Naive B cell (primary cell): ENCODE measurements around the gene TPH2. TPM values are rescaled to one million over a fixed set of nuclear protein-coding genes. Genes with fewer than 3 reads are reported as not detected.

Source experiments
- ATAC-seq, 2 donors: fragments of 150-1000 bp; cut with Tn5 transposase; 2 replicates each; pipeline ENCODE4 v1.10.0; 2021; ENCODE audit warnings: low read depth in 2 of 2, mild to moderate bottlenecking in 2 of 2, moderate library complexity in 2 of 2
- DNase-seq: peaks from one replicate; pipeline ENCODE4 v3.0.0; 2022
- H3K27ac Mint-ChIP-seq, 6 donors: one replicate each; pipeline ENCODE4 v1.8.0; 2020 to 2022; ENCODE audit warnings: mild to moderate bottlenecking in 6 of 6, mixed read lengths in 6 of 6, moderate library complexity in 5 of 6, inconsistent platforms in 2 of 6
- H3K27me3 Mint-ChIP-seq, 3 donors: one replicate each; pipeline ENCODE4 v1.8.0; 2021 to 2022; ENCODE audit warnings: mixed read lengths in 3 of 3, mild to moderate bottlenecking in 1 of 3
- H3K36me3 Mint-ChIP-seq, 2 donors: one replicate each; pipeline ENCODE4 v1.8.0; 2020 to 2022; ENCODE audit warnings: mixed read lengths in 2 of 2, inconsistent platforms in 1 of 2, mild to moderate bottlenecking in 1 of 2
- H3K4me1 Mint-ChIP-seq, 3 donors: one replicate each; pipeline ENCODE4 v1.8.0; 2020 to 2022; ENCODE audit warnings: mixed read lengths in 3 of 3, inconsistent platforms in 1 of 3, mild to moderate bottlenecking in 1 of 3, moderate library complexity in 1 of 3
- H3K4me3 Mint-ChIP-seq, 8 donors: one replicate each; pipeline ENCODE4 v1.8.0; 2020 to 2022; ENCODE audit warnings: mild to moderate bottlenecking in 8 of 8, mixed read lengths in 8 of 8, moderate library complexity in 8 of 8, inconsistent platforms in 2 of 8
- H3K9me3 Mint-ChIP-seq, 7 donors: one replicate each; pipeline ENCODE4 v1.8.0; 2020 to 2022; ENCODE audit warnings: mixed read lengths in 7 of 7, mild to moderate bottlenecking in 5 of 7, inconsistent platforms in 2 of 7, moderate library complexity in 1 of 7
- polyA plus RNA-seq, 6 donors: library from polyadenylated mRNA; unstranded; fragments of 300-500 nt; fragmentation: Illumina TruSeq; gene quantifications; one replicate each; pipeline ENCODE4 v1.2.3, GENCODE V29; 2021; ENCODE audit warnings: low read depth in 6 of 6

Gene TPH2
- polyA plus RNA-seq = not detected

- Mint-ChIP-seq H3K9me3 (peaks cover 0 to 9% (median 0%) of the 10 kb centered on the region in 7 donors), H3K4me3 (no peak within 1 kb of the TSS), H3K27ac (peak within 1 kb of the TSS in 2 of 6 donors; percentile 28 to 63), H3K36me3 (no peaks in the 10 kb centered on the region), H3K27me3 (peaks cover 62 to 74% (median 66%) of the 10 kb centered on the region in 3 donors), H3K4me1 (peaks cover 0 to 8% (median 6%) of the 10 kb centered on the region in 3 donors)
- ATAC-seq = peak; percentile 34 to 56
- DNase-seq = peak; percentile 24
Observed at GRCh38 chr12:71938728-71939385, at the start of gene TPH2. TSS of gene TPH2 (plus strand) at chr12:71938845. CDS start at chr12:71938987, 142 bp downstream.

GRCh38 chr12:71890475-71890874, 48.2 kb upstream of the TPH2 start:
- Mint-ChIP-seq H3K27ac (no peak overlapping the region), H3K36me3 (peaks cover 35 to 37% of the 10 kb centered on the region in 2 donors), H3K4me3 (peak overlapping the region in 1 of 8 donors; percentile 35)

GRCh38 chr12:71892059-71892458, 46.6 kb upstream of the TPH2 start:
- Mint-ChIP-seq H3K4me3 (no peak overlapping the region), H3K36me3 (peaks cover 25 to 28% of the 10 kb centered on the region in 2 donors), H3K27me3 (no peaks in the 10 kb centered on the region), H3K27ac (peak overlapping the region in 1 of 6 donors; percentile 49), H3K4me1 (peaks cover 5 to 7% (median 6%) of the 10 kb centered on the region in 3 donors), H3K9me3 (peaks cover 0 to 14% (median 2%) of the 10 kb centered on the region in 7 donors)
- no peak for DNase-seq
- no peak for ATAC-seq

More at GRCh38 chr12:71890475-71890874, 48.2 kb upstream of the TPH2 start:
- Mint-ChIP-seq H3K9me3 (peaks cover 0 to 14% (median 2%) of the 10 kb centered on the region in 7 donors), H3K4me1 (peaks cover 5 to 14% (median 6%) of the 10 kb centered on the region in 3 donors), H3K27me3 (no peaks in the 10 kb centered on the region)
- no peak for DNase-seq
- no peak for ATAC-seq

GRCh38 chr12:71896205-71896882, 42.3 kb upstream of the TPH2 start:
- Mint-ChIP-seq H3K4me1 (no peaks in the 10 kb centered on the region), H3K9me3 (no peaks in the 10 kb centered on the region), H3K27me3 (no peaks in the 10 kb centered on the region), H3K36me3 (peaks cover 15 to 24% of the 10 kb centered on the region in 2 donors), H3K27ac (no peak overlapping the region), H3K4me3 (no peak overlapping the region)
- no peak for ATAC-seq
- no peak for DNase-seq

- no peak overlapping the region for H3K27ac Mint-ChIP-seq
- no peaks in the 10 kb centered on the region for H3K9me3 Mint-ChIP-seq
- H3K36me3 Mint-ChIP-seq = peaks cover 35 to 39% of the 10 kb centered on the region in 2 donors
- H3K4me3 Mint-ChIP-seq = no peak overlapping the region
- ATAC-seq = no peak
- no peak for DNase-seq
- no peaks in the 10 kb centered on the region for H3K27me3 Mint-ChIP-seq
- peaks cover 0 to 7% (median 0%) of the 10 kb centered on the region in 3 donors for H3K4me1 Mint-ChIP-seq
Observed at GRCh38 chr12:71900091-71900490, 38.6 kb upstream of the TPH2 start.

- Mint-ChIP-seq H3K27ac (peak overlapping the region in 1 of 6 donors; percentile 4), H3K27me3 (no peaks in the 10 kb centered on the region), H3K4me3 (no peak overlapping the region), H3K4me1 (peaks cover 0 to 7% (median 0%) of the 10 kb centered on the region in 3 donors), H3K9me3 (peaks cover 0 to 6% (median 0%) of the 10 kb centered on the region in 7 donors), H3K36me3 (peaks cover 52 to 57% of the 10 kb centered on the region in 2 donors)
- DNase-seq = no peak
- no peak for ATAC-seq
Observed at GRCh38 chr12:71904629-71905028, 34.0 kb upstream of the TPH2 start.

- peaks cover 0 to 9% (median 0%) of the 10 kb centered on the region in 7 donors for H3K9me3 Mint-ChIP-seq
- DNase-seq = no peak
- ATAC-seq = no peak
- H3K27me3 Mint-ChIP-seq = peaks cover 37 to 47% (median 45%) of the 10 kb centered on the region in 3 donors
- no peak overlapping the region for H3K4me3 Mint-ChIP-seq
- no peaks in the 10 kb centered on the region for H3K36me3 Mint-ChIP-seq
- H3K4me1 Mint-ChIP-seq = peaks cover 0 to 8% (median 6%) of the 10 kb centered on the region in 3 donors
- no peak overlapping the region for H3K27ac Mint-ChIP-seq
Observed at GRCh38 chr12:71935594-71935993, 3.1 kb upstream of the TPH2 start.

- Mint-ChIP-seq H3K9me3 (peaks cover 0 to 9% (median 0%) of the 10 kb centered on the region in 7 donors), H3K36me3 (no peaks in the 10 kb centered on the region), H3K27ac (no peak overlapping the region), H3K4me3 (no peak overlapping the region), H3K4me1 (peaks cover 0 to 8% (median 6%) of the 10 kb centered on the region in 3 donors), H3K27me3 (peaks cover 62 to 78% (median 76%) of the 10 kb centered on the region in 3 donors)
- DNase-seq (no peak), ATAC-seq (no peak)
Observed at GRCh38 chr12:71940068-71940467, 1.4 kb downstream of the TPH2 start.

- Mint-ChIP-seq H3K4me3 (no peak overlapping the region), H3K36me3 (no peaks in the 10 kb centered on the region), H3K27me3 (peaks cover 59 to 83% (median 83%) of the 10 kb centered on the region in 3 donors), H3K9me3 (peaks cover 0 to 9% (median 0%) of the 10 kb centered on the region in 7 donors), H3K27ac (no peak overlapping the region), H3K4me1 (peaks cover 0 to 8% (median 6%) of the 10 kb centered on the region in 3 donors)
- ATAC-seq = no peak
- no peak for DNase-seq
Observed at GRCh38 chr12:71941174-71941573, 2.5 kb downstream of the TPH2 start.

- Mint-ChIP-seq H3K36me3 (no peaks in the 10 kb centered on the region), H3K9me3 (peaks cover 0 to 6% (median 0%) of the 10 kb centered on the region in 7 donors), H3K27me3 (peaks cover 58 to 80% (median 79%) of the 10 kb centered on the region in 3 donors), H3K27ac (no peak overlapping the region), H3K4me3 (no peak overlapping the region), H3K4me1 (peaks cover 0 to 8% (median 6%) of the 10 kb centered on the region in 3 donors)
- DNase-seq (no peak), ATAC-seq (no peak)
Observed at GRCh38 chr12:71942259-71942658, 3.6 kb downstream of the TPH2 start.

- ATAC-seq (no peak), DNase-seq (no peak)
- peaks cover 0 to 8% (median 6%) of the 10 kb centered on the region in 3 donors for H3K4me1 Mint-ChIP-seq
- no peak overlapping the region for H3K4me3 Mint-ChIP-seq
- peaks cover 0 to 6% (median 0%) of the 10 kb centered on the region in 7 donors for H3K9me3 Mint-ChIP-seq
- H3K36me3 Mint-ChIP-seq = no peaks in the 10 kb centered on the region
- peaks cover 53 to 75% (median 75%) of the 10 kb centered on the region in 3 donors for H3K27me3 Mint-ChIP-seq
- no peak overlapping the region for H3K27ac Mint-ChIP-seq
Observed at GRCh38 chr12:71942703-71943102, 4.1 kb downstream of the TPH2 start.

GRCh38 chr12:71945121-71945520, 6.5 kb downstream of the TPH2 start:
- ATAC-seq (no peak), DNase-seq (no peak)
- H3K4me3 Mint-ChIP-seq = no peak overlapping the region
- H3K36me3 Mint-ChIP-seq = no peaks in the 10 kb centered on the region
- H3K27ac Mint-ChIP-seq = no peak overlapping the region
- peaks cover 36 to 63% (median 61%) of the 10 kb centered on the region in 3 donors for H3K27me3 Mint-ChIP-seq
- H3K9me3 Mint-ChIP-seq = no peaks in the 10 kb centered on the region
- H3K4me1 Mint-ChIP-seq = no peaks in the 10 kb centered on the region

GRCh38 chr12:71945883-71946282, 7.2 kb downstream of the TPH2 start:
- Mint-ChIP-seq H3K4me3 (no peak overlapping the region), H3K27me3 (peaks cover 36 to 60% (median 58%) of the 10 kb centered on the region in 3 donors), H3K36me3 (no peaks in the 10 kb centered on the region), H3K4me1 (no peaks in the 10 kb centered on the region), H3K9me3 (no peaks in the 10 kb centered on the region), H3K27ac (no peak overlapping the region)
- ATAC-seq (no peak), DNase-seq (no peak)
